C4-2B (cell line): ENCODE measurements around the gene NAB1.

Experiments used
- ZFX ChIP-seq: fragments of 450-650 bp; IDR thresholded peaks from 2 replicates; pipeline ENCODE4 v1.6.1; 2017
- TF ChIP-seq, protein P1 (sequence below): fragments of 450-650 bp; conservative IDR thresholded peaks from 2 replicates; pipeline ENCODE4 v1.5.1; 2017; ENCODE audit warnings: mild to moderate bottlenecking

DNA sequence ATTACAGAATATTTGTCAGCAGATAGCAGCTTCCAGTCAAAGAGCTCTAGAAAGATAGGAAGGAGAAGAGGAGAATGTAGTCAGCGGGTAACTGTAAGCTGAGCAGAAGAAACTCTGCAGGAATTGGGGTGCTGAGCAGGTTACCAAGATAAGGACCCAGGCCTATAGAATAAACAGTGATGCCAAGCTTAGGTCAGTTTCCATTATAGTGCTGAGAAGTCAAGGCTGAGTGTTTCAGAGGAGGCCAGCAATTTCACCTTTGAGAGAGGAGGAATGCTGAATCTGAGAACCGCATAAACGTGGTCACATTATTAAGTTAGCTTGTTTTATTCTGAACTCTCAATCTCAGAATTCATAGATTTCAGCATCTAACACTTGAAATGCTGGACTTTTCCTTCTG lies 13.9 kb downstream of the NAB1 start:
- TF ChIP-seq, protein P1, sequence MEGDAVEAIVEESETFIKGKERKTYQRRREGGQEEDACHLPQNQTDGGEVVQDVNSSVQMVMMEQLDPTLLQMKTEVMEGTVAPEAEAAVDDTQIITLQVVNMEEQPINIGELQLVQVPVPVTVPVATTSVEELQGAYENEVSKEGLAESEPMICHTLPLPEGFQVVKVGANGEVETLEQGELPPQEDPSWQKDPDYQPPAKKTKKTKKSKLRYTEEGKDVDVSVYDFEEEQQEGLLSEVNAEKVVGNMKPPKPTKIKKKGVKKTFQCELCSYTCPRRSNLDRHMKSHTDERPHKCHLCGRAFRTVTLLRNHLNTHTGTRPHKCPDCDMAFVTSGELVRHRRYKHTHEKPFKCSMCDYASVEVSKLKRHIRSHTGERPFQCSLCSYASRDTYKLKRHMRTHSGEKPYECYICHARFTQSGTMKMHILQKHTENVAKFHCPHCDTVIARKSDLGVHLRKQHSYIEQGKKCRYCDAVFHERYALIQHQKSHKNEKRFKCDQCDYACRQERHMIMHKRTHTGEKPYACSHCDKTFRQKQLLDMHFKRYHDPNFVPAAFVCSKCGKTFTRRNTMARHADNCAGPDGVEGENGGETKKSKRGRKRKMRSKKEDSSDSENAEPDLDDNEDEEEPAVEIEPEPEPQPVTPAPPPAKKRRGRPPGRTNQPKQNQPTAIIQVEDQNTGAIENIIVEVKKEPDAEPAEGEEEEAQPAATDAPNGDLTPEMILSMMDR = no peak
- no peak for TF ChIP-seq ZFX
